ENCODE results near the gene ENO1. TPM values are rescaled to one million over a fixed set of nuclear protein-coding genes. Genes with fewer than 3 reads are reported as not detected.
"Not testable (repeated sequence)": the region's sequence is repeated elsewhere in the genome, so short reads cannot be mapped to it uniquely, and the experiment has no call there.

Gene ENO1
- total RNA-seq, 1 donor from 2014 or later, result 3,637 TPM

- intact Hi-C loops (cut with micrococcal nuclease), result no loop called here
- no peak for DNase-seq (ENCODE audit: low spot score)
- Mint-ChIP-seq H3K4me3 (ENCODE audit: low read depth) (no peak overlapping the region), H3K27ac (no peak overlapping the region), H3K4me1 (ENCODE audit: low read depth) (peaks cover 21% of the 10 kb centered on the region), H3K27me3 (ENCODE audit: low read depth) (no peaks in the 10 kb centered on the region), H3K36me3 (ENCODE audit: low read depth) (no peaks in the 10 kb centered on the region), H3K9me3 (no peaks in the 10 kb centered on the region)
Observed at GRCh38 chr1:8908388-8909151, 30.1 kb upstream of the ENO1 start.

GRCh38 chr1:8905582-8906191 lies 27.2 kb upstream of the ENO1 start:
- H3K4me1 Mint-ChIP-seq (ENCODE audit: low read depth), result peaks cover 35% of the 10 kb centered on the region

GRCh38 chr1:8903908-8904650 lies 25.6 kb upstream of the ENO1 start:
- no peaks in the 10 kb centered on the region for H3K9me3 Mint-ChIP-seq
- H3K4me1 Mint-ChIP-seq (ENCODE audit: low read depth), result peaks cover 41% of the 10 kb centered on the region
- no peak for DNase-seq (ENCODE audit: low spot score)
- no peak overlapping the region for H3K27ac Mint-ChIP-seq
- H3K4me3 Mint-ChIP-seq (ENCODE audit: low read depth), result no peak overlapping the region
- intact Hi-C loops (cut with micrococcal nuclease), result loop anchor here (5.0 kb wide), 1 partner anchor 42 kb away; no protein-coding TSS in a partner anchor
- no peaks in the 10 kb centered on the region for H3K27me3 Mint-ChIP-seq (ENCODE audit: low read depth)
- peaks cover 4% of the 10 kb centered on the region for H3K36me3 Mint-ChIP-seq (ENCODE audit: low read depth)

More at GRCh38 chr1:8905582-8906191, 27.2 kb upstream of the ENO1 start:
- Mint-ChIP-seq H3K9me3 (no peaks in the 10 kb centered on the region), H3K36me3 (ENCODE audit: low read depth) (peaks cover 4% of the 10 kb centered on the region), H3K27me3 (ENCODE audit: low read depth) (no peaks in the 10 kb centered on the region), H3K4me3 (ENCODE audit: low read depth) (no peak overlapping the region), H3K27ac (peak overlapping the region; percentile 65)
- DNase-seq (ENCODE audit: low spot score), result no peak
- intact Hi-C loops (cut with micrococcal nuclease), result no loop called here

GRCh38 chr1:8903410-8903809 lies 24.9 kb upstream of the ENO1 start:
- H3K4me1 Mint-ChIP-seq (ENCODE audit: low read depth), result peaks cover 44% of the 10 kb centered on the region
- H3K27me3 Mint-ChIP-seq (ENCODE audit: low read depth), result no peaks in the 10 kb centered on the region
- DNase-seq (ENCODE audit: low spot score), result no peak
- H3K4me3 Mint-ChIP-seq (ENCODE audit: low read depth), result no peak overlapping the region
- peaks cover 8% of the 10 kb centered on the region for H3K36me3 Mint-ChIP-seq (ENCODE audit: low read depth)
- H3K27ac Mint-ChIP-seq, result peak overlapping the region; percentile 52
- H3K9me3 Mint-ChIP-seq, result peaks cover 5% of the 10 kb centered on the region
- intact Hi-C loops (cut with micrococcal nuclease), result loop anchor here (5.0 kb wide), 1 partner anchor 41 kb away; no protein-coding TSS in a partner anchor

- Mint-ChIP-seq H3K4me1 (ENCODE audit: low read depth) (peaks cover 44% of the 10 kb centered on the region), H3K36me3 (ENCODE audit: low read depth) (peaks cover 13% of the 10 kb centered on the region), H3K27ac (peak overlapping the region; percentile 68), H3K27me3 (ENCODE audit: low read depth) (no peaks in the 10 kb centered on the region), H3K4me3 (ENCODE audit: low read depth) (no peak overlapping the region), H3K9me3 (peaks cover 8% of the 10 kb centered on the region)
- intact Hi-C loops (cut with micrococcal nuclease), result loop anchor here (5.0 kb wide), 1 partner anchor 40 kb away; no protein-coding TSS in a partner anchor
- no peak for DNase-seq (ENCODE audit: low spot score)
Observed at GRCh38 chr1:8902765-8903164, 24.3 kb upstream of the ENO1 start.

GRCh38 chr1:8900684-8901083 lies 22.2 kb upstream of the ENO1 start:
- intact Hi-C loops (cut with micrococcal nuclease), result loop anchor here (1.0 to 5.0 kb wide), 2 partner anchors 22 to 38 kb away; partner anchors contain the start of gene ENO1
- not testable (repeated sequence) for H3K9me3 Mint-ChIP-seq; H3K27me3 Mint-ChIP-seq (ENCODE audit: low read depth); H3K4me3 Mint-ChIP-seq (ENCODE audit: low read depth); DNase-seq (ENCODE audit: low spot score)
- H3K36me3 Mint-ChIP-seq (ENCODE audit: low read depth), result peaks cover 13% of the 10 kb centered on the region
- peaks cover 38% of the 10 kb centered on the region for H3K4me1 Mint-ChIP-seq (ENCODE audit: low read depth)
- H3K27ac Mint-ChIP-seq, result peak overlapping the region; percentile 97

- DNase-seq (ENCODE audit: low spot score), result no peak
- H3K36me3 Mint-ChIP-seq (ENCODE audit: low read depth), result peaks cover 16% of the 10 kb centered on the region
- H3K9me3 Mint-ChIP-seq, result peaks cover 8% of the 10 kb centered on the region
- no peaks in the 10 kb centered on the region for H3K27me3 Mint-ChIP-seq (ENCODE audit: low read depth)
- no peak overlapping the region for H3K4me3 Mint-ChIP-seq (ENCODE audit: low read depth)
- intact Hi-C loops (cut with micrococcal nuclease), result no loop called here
- peak overlapping the region; percentile 97 for H3K27ac Mint-ChIP-seq
- peaks cover 35% of the 10 kb centered on the region for H3K4me1 Mint-ChIP-seq (ENCODE audit: low read depth)
Observed at GRCh38 chr1:8899046-8899445, 20.6 kb upstream of the ENO1 start.

- intact Hi-C loops (cut with micrococcal nuclease); DNase-seq (ENCODE audit: low spot score); H3K9me3 Mint-ChIP-seq; H3K4me3 Mint-ChIP-seq (ENCODE audit: low read depth); H3K27me3 Mint-ChIP-seq (ENCODE audit: low read depth): not testable (repeated sequence)
- Mint-ChIP-seq H3K4me1 (ENCODE audit: low read depth) (peaks cover 33% of the 10 kb centered on the region), H3K27ac (peak overlapping the region; percentile 97), H3K36me3 (ENCODE audit: low read depth) (peaks cover 18% of the 10 kb centered on the region)
Observed at GRCh38 chr1:8898418-8898817, 19.9 kb upstream of the ENO1 start.

GRCh38 chr1:8897505-8897904 lies 19.0 kb upstream of the ENO1 start:
- H3K4me3 Mint-ChIP-seq (ENCODE audit: low read depth); intact Hi-C loops (cut with micrococcal nuclease); H3K9me3 Mint-ChIP-seq; H3K27me3 Mint-ChIP-seq (ENCODE audit: low read depth); DNase-seq (ENCODE audit: low spot score); H3K27ac Mint-ChIP-seq: not testable (repeated sequence)
- Mint-ChIP-seq H3K4me1 (ENCODE audit: low read depth) (peaks cover 27% of the 10 kb centered on the region), H3K36me3 (ENCODE audit: low read depth) (peaks cover 18% of the 10 kb centered on the region)

- DNase-seq (ENCODE audit: low spot score); H3K27ac Mint-ChIP-seq; H3K4me3 Mint-ChIP-seq (ENCODE audit: low read depth); H3K9me3 Mint-ChIP-seq; intact Hi-C loops (cut with micrococcal nuclease); H3K27me3 Mint-ChIP-seq (ENCODE audit: low read depth): not testable (repeated sequence)
- peaks cover 25% of the 10 kb centered on the region for H3K4me1 Mint-ChIP-seq (ENCODE audit: low read depth)
- H3K36me3 Mint-ChIP-seq (ENCODE audit: low read depth), result peaks cover 17% of the 10 kb centered on the region
Observed at GRCh38 chr1:8896775-8897174, 18.3 kb upstream of the ENO1 start.

- intact Hi-C loops (cut with micrococcal nuclease), result no loop called here
- Mint-ChIP-seq H3K36me3 (ENCODE audit: low read depth) (peaks cover 5% of the 10 kb centered on the region), H3K4me3 (ENCODE audit: low read depth) (no peak overlapping the region)
Observed at GRCh38 chr1:8892026-8892425, 13.5 kb upstream of the ENO1 start.

GRCh38 chr1:8891401-8891800 lies 12.9 kb upstream of the ENO1 start:
- intact Hi-C loops (cut with micrococcal nuclease), result no loop called here
- Mint-ChIP-seq H3K27me3 (ENCODE audit: low read depth) (no peaks in the 10 kb centered on the region), H3K9me3 (no peaks in the 10 kb centered on the region), H3K4me1 (ENCODE audit: low read depth) (peaks cover 8% of the 10 kb centered on the region), H3K4me3 (ENCODE audit: low read depth) (no peak overlapping the region), H3K36me3 (ENCODE audit: low read depth) (peaks cover 5% of the 10 kb centered on the region), H3K27ac (no peak overlapping the region)
- no peak for DNase-seq (ENCODE audit: low spot score)

More at GRCh38 chr1:8892026-8892425, 13.5 kb upstream of the ENO1 start:
- Mint-ChIP-seq H3K27ac (no peak overlapping the region), H3K9me3 (no peaks in the 10 kb centered on the region), H3K4me1 (ENCODE audit: low read depth) (peaks cover 8% of the 10 kb centered on the region), H3K27me3 (ENCODE audit: low read depth) (no peaks in the 10 kb centered on the region)
- DNase-seq (ENCODE audit: low spot score), result no peak
